HepG2 (cell line): ENCODE measurements around the gene EXOC5. TPM values are rescaled to one million over a fixed set of nuclear protein-coding genes. Genes with fewer than 3 reads are reported as not detected.
A peak's percentile ranks its signal among the peaks of the same experiment; 100 is the strongest.

ENCODE experiments used
- BRD4 ChIP-seq: sonication (generic); formaldehyde crosslinking; IDR thresholded peaks from 2 replicates; pipeline ENCODE4 v1.4.0; 2020; ENCODE audit warnings: missing genetic modification reagents
- DPF2 ChIP-seq: sonication (generic); formaldehyde crosslinking; IDR thresholded peaks from 2 replicates; pipeline ENCODE4 v1.4.0; 2020; ENCODE audit warnings: mild to moderate bottlenecking, low read depth, missing genetic modification reagents, borderline replicate concordance
- ERF ChIP-seq: IDR thresholded peaks from 2 replicates; pipeline ENCODE4 v1.6.1; 2018; ENCODE audit warnings: missing biosample characterization, missing genetic modification reagents
- GLI4 ChIP-seq: sonication (generic); formaldehyde crosslinking; IDR thresholded peaks from 2 replicates; pipeline ENCODE4 v1.5.1; 2020; ENCODE audit warnings: missing genetic modification reagents, mild to moderate bottlenecking, moderate library complexity, borderline replicate concordance
- GLMP ChIP-seq: sonication (generic); formaldehyde crosslinking; IDR thresholded peaks from 2 replicates; pipeline ENCODE4 v1.9.0; 2021; ENCODE audit warnings: missing genetic modification reagents, mild to moderate bottlenecking, borderline replicate concordance
- HMG20B ChIP-seq: conservative IDR thresholded peaks from 2 replicates; pipeline ENCODE4 v1.6.1; 2016; ENCODE audit warnings: missing genetic modification reagents, missing compliant biosample characterization
- MLXIP ChIP-seq: sonication (generic); formaldehyde crosslinking; IDR thresholded peaks from 2 replicates; pipeline ENCODE4 v1.9.0; 2021; ENCODE audit warnings: missing genetic modification reagents, borderline replicate concordance
- MTERF4 ChIP-seq: sonication (generic); formaldehyde crosslinking; IDR thresholded peaks from 2 replicates; pipeline ENCODE4 v1.8.0; 2023; ENCODE audit warnings: mild to moderate bottlenecking, missing genetic modification reagents
- MZF1 ChIP-seq: sonication (generic); formaldehyde crosslinking; IDR thresholded peaks from 2 replicates; pipeline ENCODE4 v1.8.1; 2023; ENCODE audit warnings: mild to moderate bottlenecking, missing genetic modification reagents, borderline replicate concordance
- NCOR1 ChIP-seq: fragments of 200-600 bp; sonication (generic); IDR thresholded peaks from 2 replicates; pipeline ENCODE4 v1.7.0; 2017; ENCODE audit warnings: antibody characterized with exemption, low read length, borderline replicate concordance
- NFE2 ChIP-seq: sonication (generic); formaldehyde crosslinking; IDR thresholded peaks from 2 replicates; pipeline ENCODE4 v1.4.0; 2020; ENCODE audit warnings: missing genetic modification reagents
- PAWR ChIP-seq: sonication (generic); formaldehyde crosslinking; IDR thresholded peaks from 2 replicates; pipeline ENCODE4 v1.4.0; 2020; ENCODE audit warnings: missing genetic modification reagents, mild to moderate bottlenecking, borderline replicate concordance
- PHF8 ChIP-seq: sonication (generic); formaldehyde crosslinking; IDR thresholded peaks from 2 replicates; pipeline ENCODE4 v1.5.0; 2020; ENCODE audit warnings: missing genetic modification reagents
- RXRB ChIP-seq: IDR thresholded peaks from 2 replicates; pipeline ENCODE4 v1.6.1; 2016; ENCODE audit warnings: borderline replicate concordance, missing genetic modification reagents, missing compliant biosample characterization
- SMYD3 ChIP-seq: sonication (generic); formaldehyde crosslinking; IDR thresholded peaks from 2 replicates; pipeline ENCODE4 v1.8.1; 2023; ENCODE audit warnings: mild to moderate bottlenecking, missing genetic modification reagents
- YEATS4 ChIP-seq: sonication (generic); formaldehyde crosslinking; IDR thresholded peaks from 2 replicates; pipeline ENCODE4 v1.4.0; 2020; ENCODE audit warnings: missing genetic modification reagents, borderline replicate concordance
- ZKSCAN1 ChIP-seq: fragments of 150-350 bp; IDR thresholded peaks from 2 replicates; pipeline ENCODE4 v1.6.1; 2014; ENCODE audit warnings: low read length
- ZNF224 ChIP-seq: sonication (generic); formaldehyde crosslinking; IDR thresholded peaks from 2 replicates; pipeline ENCODE4 v1.5.0; 2020; ENCODE audit warnings: mild to moderate bottlenecking, missing genetic modification reagents
- ZNF274 ChIP-seq: sonication (generic); formaldehyde crosslinking; IDR thresholded peaks from 2 replicates; pipeline ENCODE4 v1.5.1; 2020; ENCODE audit warnings: mild to moderate bottlenecking, missing genetic modification reagents
- ZNF275 ChIP-seq: sonication (generic); formaldehyde crosslinking; IDR thresholded peaks from 2 replicates; pipeline ENCODE4 v1.8.0; 2022; ENCODE audit warnings: missing genetic modification reagents, mild to moderate bottlenecking, inconsistent platforms, borderline replicate concordance
- ZNF484 ChIP-seq: sonication (generic); formaldehyde crosslinking; IDR thresholded peaks from 2 replicates; pipeline ENCODE4 v1.5.1; 2020; ENCODE audit warnings: mild to moderate bottlenecking, low read depth, missing genetic modification reagents, borderline replicate concordance
- ZNF746 ChIP-seq: sonication (generic); formaldehyde crosslinking; IDR thresholded peaks from 2 replicates; pipeline ENCODE4 v1.8.0; 2022; ENCODE audit warnings: mild to moderate bottlenecking, missing genetic modification reagents
- ZNF83 ChIP-seq: sonication (generic); formaldehyde crosslinking; IDR thresholded peaks from 2 replicates; pipeline ENCODE4 v1.4.0; 2020; ENCODE audit warnings: missing genetic modification reagents, mild to moderate bottlenecking, borderline replicate concordance
- polyA plus RNA-seq, 8 experiments: library from polyadenylated mRNA; depleted of rRNA in 3 of 8; stranded (reverse) in 7 of 8; unstranded in 1 of 8; fragments of >200 nt; fragmentation: Illumina TruSeq in 4 of 8; extraction: Trizol in 4 of 8; gene quantifications; 2 replicates each; pipeline versions ENCODE4 v1.2.1 to v1.2.3, GENCODE V29; 2011 to 2016; ENCODE audit warnings: low read depth in 4 of 8, missing spikeins in 1 of 8, mixed read lengths in 1 of 8; ENCODE audit not compliant: insufficient read depth in 1 of 8
- total RNA-seq, 5 experiments: library from RNA; depleted of rRNA; stranded (reverse); fragments of >200 nt; fragmentation: Illumina TruSeq; extraction: Trizol; gene quantifications; 2 replicates each; pipeline ENCODE4 v1.2.3, GENCODE V29; 2016; ENCODE audit warnings: low read depth in 1 of 5

Gene EXOC5
- total and polyA plus RNA-seq, 2 of the 13 experiments (the other 11 are each of a cell fraction or from before 2014, with no cell fraction given) = 15.1 to 43.8 TPM

- TF ChIP-seq ZNF275 (no peak), MTERF4 (CRISPR knock-in tag) (peak; percentile 78; the same call in 1 of the 2 replicates), DPF2 (CRISPR knock-in tag) (no peak), MLXIP (CRISPR knock-in tag) (0 out of 2 replicates have a peak, but pooled peaks have one; percentile 24), ZNF484 (CRISPR knock-in tag) (no peak), ZNF83 (CRISPR knock-in tag) (no peak), NFE2 (CRISPR knock-in tag) (no peak), ZNF224 (CRISPR knock-in tag) (peak; percentile 40; the same call in 1 of the 2 replicates), HMG20B (CRISPR knock-in tag) (0 out of 2 replicates have a peak, but pooled peaks have one; percentile 20), ZNF746 (CRISPR knock-in tag) (no peak), RXRB (CRISPR knock-in tag) (peak; percentile 64; the same call in 1 of the 2 replicates), BRD4 (CRISPR knock-in tag) (no peak), ZKSCAN1 (no peak), YEATS4 (peak; percentile 51; the same call in 1 of the 2 replicates), ZNF274 (peak; percentile 72; the same call in 1 of the 2 replicates), PHF8 (peak; percentile 97), GLI4 (CRISPR knock-in tag) (peak; percentile 72; the same call in 1 of the 2 replicates), GLMP (CRISPR knock-in tag) (no peak), ERF (CRISPR knock-in tag) (0 out of 2 replicates have a peak, but pooled peaks have one; percentile 46), PAWR (CRISPR knock-in tag) (no peak), SMYD3 (CRISPR knock-in tag) (no peak), MZF1 (CRISPR knock-in tag) (no peak), NCOR1 (no peak)
Observed at GRCh38 chr14:57268161-57269069, at the start of gene EXOC5, which contains the start of gene AP5M1 (continued).
